HepG2 (cell line): ENCODE results near the gene AJUBA. TPM values are rescaled to one million over a fixed set of nuclear protein-coding genes. Genes with fewer than 3 reads are reported as not detected.
"Not testable (repeated sequence)": the region's sequence is repeated elsewhere in the genome, so short reads cannot be mapped to it uniquely, and the experiment has no call there.

ENCODE experiments used
- AKAP8 ChIP-seq: sonication (generic); formaldehyde crosslinking; IDR thresholded peaks from 2 replicates; pipeline ENCODE4 v1.5.1; 2020; ENCODE audit warnings: mild to moderate bottlenecking, missing genetic modification reagents
- GABPA ChIP-seq, 2 experiments: IDR thresholded peaks; 2 replicates each; pipeline ENCODE4 v1.6.1; 2011 to 2016; ENCODE audit warnings: low read depth in 2 of 2, low read length in 1 of 2, missing biosample characterization in 1 of 2, missing genetic modification characterization in 1 of 2
- JUN ChIP-seq: sonication (generic); formaldehyde crosslinking; IDR thresholded peaks from 2 replicates; pipeline ENCODE4 v1.4.0; 2020; ENCODE audit warnings: mild to moderate bottlenecking, missing genetic modification reagents
- KIAA2018 ChIP-seq: sonication (generic); formaldehyde crosslinking; IDR thresholded peaks from 2 replicates; pipeline ENCODE4 v1.5.0; 2020; ENCODE audit warnings: mild to moderate bottlenecking, missing genetic modification reagents, borderline replicate concordance
- PITX1 ChIP-seq: sonication (generic); formaldehyde crosslinking; IDR thresholded peaks from 2 replicates; pipeline ENCODE4 v1.5.1; 2020; ENCODE audit warnings: mild to moderate bottlenecking, missing genetic modification reagents
- SP5 ChIP-seq: IDR thresholded peaks from 2 replicates; pipeline ENCODE4 v1.6.1; 2016; ENCODE audit warnings: low read depth, borderline replicate concordance
- TAF1 ChIP-seq: sonication (generic); formaldehyde crosslinking; IDR thresholded peaks from 2 replicates; pipeline ENCODE4 v1.4.0; 2020; ENCODE audit warnings: missing genetic modification reagents
- TFDP2 ChIP-seq: sonication (generic); formaldehyde crosslinking; IDR thresholded peaks from 2 replicates; pipeline ENCODE4 v1.4.0; 2020; ENCODE audit warnings: missing genetic modification reagents
- ZC3H13 ChIP-seq: sonication (generic); formaldehyde crosslinking; IDR thresholded peaks from 2 replicates; pipeline ENCODE4 v1.8.1; 2023; ENCODE audit warnings: mild to moderate bottlenecking, missing genetic modification reagents, moderate library complexity
- ZKSCAN8 ChIP-seq: IDR thresholded peaks from 2 replicates; pipeline ENCODE4 v1.6.1; 2016; ENCODE audit warnings: borderline replicate concordance, missing genetic modification reagents, missing compliant biosample characterization
- ZNF614 ChIP-seq: IDR thresholded peaks from 2 replicates; pipeline ENCODE4 v1.6.1; 2018; ENCODE audit warnings: missing biosample characterization, missing genetic modification reagents, inconsistent platforms, borderline replicate concordance
- polyA plus RNA-seq, 8 experiments: library from polyadenylated mRNA; depleted of rRNA in 3 of 8; stranded (reverse) in 7 of 8; unstranded in 1 of 8; fragments of >200 nt; fragmentation: Illumina TruSeq in 4 of 8; extraction: Trizol in 4 of 8; gene quantifications; 2 replicates each; pipeline versions ENCODE4 v1.2.1 to v1.2.3, GENCODE V29; 2011 to 2016; ENCODE audit warnings: low read depth in 4 of 8, missing spikeins in 1 of 8, mixed read lengths in 1 of 8; ENCODE audit not compliant: insufficient read depth in 1 of 8
- total RNA-seq, 5 experiments: library from RNA; depleted of rRNA; stranded (reverse); fragments of >200 nt; fragmentation: Illumina TruSeq; extraction: Trizol; gene quantifications; 2 replicates each; pipeline ENCODE4 v1.2.3, GENCODE V29; 2016; ENCODE audit warnings: low read depth in 1 of 5
- TF ChIP-seq, protein P1 (sequence below): sonication (generic); formaldehyde crosslinking; IDR thresholded peaks from 2 replicates; pipeline ENCODE4 v1.5.1; 2020; ENCODE audit warnings: mild to moderate bottlenecking, missing genetic modification reagents, borderline replicate concordance

AJUBA gene
- total and polyA plus RNA-seq, 2 of the 13 experiments (the other 11 are each of a cell fraction or from before 2014, with no cell fraction given), result 157 to 241 TPM

DNA sequence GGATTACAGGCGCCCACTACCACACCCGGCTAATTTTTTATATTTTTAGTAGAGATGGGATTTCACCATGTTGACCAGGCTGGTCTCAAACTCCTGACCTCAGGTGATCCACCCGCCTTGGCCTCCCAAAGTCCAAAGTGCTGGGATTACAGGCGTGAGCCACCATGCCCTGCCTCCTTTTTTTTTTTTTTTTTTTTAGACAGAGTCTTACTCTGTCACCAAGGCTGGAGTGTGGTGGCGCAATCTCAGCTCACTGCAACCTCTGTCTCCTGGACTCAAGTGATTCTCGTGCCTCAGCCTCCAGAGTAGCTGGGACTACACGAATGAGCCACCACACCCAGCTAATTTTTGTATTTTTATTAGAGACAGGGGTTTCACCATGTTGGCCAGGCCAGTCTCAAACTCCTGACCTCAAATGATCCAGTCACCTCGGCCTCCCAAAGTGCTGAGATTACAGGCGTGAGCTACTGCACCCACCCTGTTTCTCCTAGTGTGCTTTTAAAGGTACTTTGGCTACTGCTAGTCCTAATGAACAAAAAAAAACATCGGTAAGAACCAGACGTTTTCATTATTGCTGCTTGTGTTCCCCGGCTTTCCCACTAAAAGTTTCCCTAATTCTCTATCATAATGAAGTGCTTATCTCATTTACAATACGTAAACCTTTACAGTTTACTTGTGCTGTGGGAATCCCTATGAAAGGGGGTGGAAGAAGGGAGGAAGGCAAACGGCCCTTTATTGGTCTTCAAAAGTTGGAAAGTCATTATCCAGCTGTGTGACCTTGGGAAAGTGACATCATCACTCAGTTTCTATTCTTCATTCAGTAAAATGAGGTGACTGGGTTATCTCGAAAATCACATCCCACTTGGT lies 16.2 kb downstream of the AJUBA start (continued):
- TF ChIP-seq, protein P1, sequence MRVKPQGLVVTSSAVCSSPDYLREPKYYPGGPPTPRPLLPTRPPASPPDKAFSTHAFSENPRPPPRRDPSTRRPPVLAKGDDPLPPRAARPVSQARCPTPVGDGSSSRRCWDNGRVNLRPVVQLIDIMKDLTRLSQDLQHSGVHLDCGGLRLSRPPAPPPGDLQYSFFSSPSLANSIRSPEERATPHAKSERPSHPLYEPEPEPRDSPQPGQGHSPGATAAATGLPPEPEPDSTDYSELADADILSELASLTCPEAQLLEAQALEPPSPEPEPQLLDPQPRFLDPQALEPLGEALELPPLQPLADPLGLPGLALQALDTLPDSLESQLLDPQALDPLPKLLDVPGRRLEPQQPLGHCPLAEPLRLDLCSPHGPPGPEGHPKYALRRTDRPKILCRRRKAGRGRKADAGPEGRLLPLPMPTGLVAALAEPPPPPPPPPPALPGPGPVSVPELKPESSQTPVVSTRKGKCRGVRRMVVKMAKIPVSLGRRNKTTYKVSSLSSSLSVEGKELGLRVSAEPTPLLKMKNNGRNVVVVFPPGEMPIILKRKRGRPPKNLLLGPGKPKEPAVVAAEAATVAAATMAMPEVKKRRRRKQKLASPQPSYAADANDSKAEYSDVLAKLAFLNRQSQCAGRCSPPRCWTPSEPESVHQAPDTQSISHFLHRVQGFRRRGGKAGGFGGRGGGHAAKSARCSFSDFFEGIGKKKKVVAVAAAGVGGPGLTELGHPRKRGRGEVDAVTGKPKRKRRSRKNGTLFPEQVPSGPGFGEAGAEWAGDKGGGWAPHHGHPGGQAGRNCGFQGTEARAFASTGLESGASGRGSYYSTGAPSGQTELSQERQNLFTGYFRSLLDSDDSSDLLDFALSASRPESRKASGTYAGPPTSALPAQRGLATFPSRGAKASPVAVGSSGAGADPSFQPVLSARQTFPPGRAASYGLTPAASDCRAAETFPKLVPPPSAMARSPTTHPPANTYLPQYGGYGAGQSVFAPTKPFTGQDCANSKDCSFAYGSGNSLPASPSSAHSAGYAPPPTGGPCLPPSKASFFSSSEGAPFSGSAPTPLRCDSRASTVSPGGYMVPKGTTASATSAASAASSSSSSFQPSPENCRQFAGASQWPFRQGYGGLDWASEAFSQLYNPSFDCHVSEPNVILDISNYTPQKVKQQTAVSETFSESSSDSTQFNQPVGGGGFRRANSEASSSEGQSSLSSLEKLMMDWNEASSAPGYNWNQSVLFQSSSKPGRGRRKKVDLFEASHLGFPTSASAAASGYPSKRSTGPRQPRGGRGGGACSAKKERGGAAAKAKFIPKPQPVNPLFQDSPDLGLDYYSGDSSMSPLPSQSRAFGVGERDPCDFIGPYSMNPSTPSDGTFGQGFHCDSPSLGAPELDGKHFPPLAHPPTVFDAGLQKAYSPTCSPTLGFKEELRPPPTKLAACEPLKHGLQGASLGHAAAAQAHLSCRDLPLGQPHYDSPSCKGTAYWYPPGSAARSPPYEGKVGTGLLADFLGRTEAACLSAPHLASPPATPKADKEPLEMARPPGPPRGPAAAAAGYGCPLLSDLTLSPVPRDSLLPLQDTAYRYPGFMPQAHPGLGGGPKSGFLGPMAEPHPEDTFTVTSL (CRISPR knock-in tag), result peak; percentile 67; the same call in 1 of the 2 replicates
- TF ChIP-seq ZKSCAN8 (CRISPR knock-in tag) (peak; percentile 29; the same call in 1 of the 2 replicates), ZC3H13 (CRISPR knock-in tag) (0 out of 2 replicates have a peak, but pooled peaks have one; percentile 18), SP5 (CRISPR knock-in tag) (peak; percentile 32; the same call in 1 of the 2 replicates), KIAA2018 (CRISPR knock-in tag) (0 out of 2 replicates have a peak, but pooled peaks have one; percentile 35), GABPA (CRISPR knock-in tag; IDR thresholded peaks at IDR 0.05; ENCODE audit: low read depth) (peak; percentile 35; the same call in 1 of the 2 replicates), PITX1 (peak; percentile 98), TFDP2 (CRISPR knock-in tag) (peak; percentile 60; the same call in 1 of the 2 replicates), ZNF614 (CRISPR knock-in tag) (0 out of 2 replicates have a peak, but pooled peaks have one; percentile 46), AKAP8 (CRISPR knock-in tag) (0 out of 2 replicates have a peak, but pooled peaks have one; percentile 64), TAF1 (CRISPR knock-in tag) (peak; percentile 10; the same call in 1 of the 2 replicates), JUN (CRISPR knock-in tag) (0 out of 2 replicates have a peak, but pooled peaks have one; percentile 14)
- not testable (repeated sequence) for TF ChIP-seq GABPA (IDR thresholded peaks at IDR 0.05; ENCODE audit: low read depth, low read length)
